ENCODE results near the gene NTSR2.

DNA sequence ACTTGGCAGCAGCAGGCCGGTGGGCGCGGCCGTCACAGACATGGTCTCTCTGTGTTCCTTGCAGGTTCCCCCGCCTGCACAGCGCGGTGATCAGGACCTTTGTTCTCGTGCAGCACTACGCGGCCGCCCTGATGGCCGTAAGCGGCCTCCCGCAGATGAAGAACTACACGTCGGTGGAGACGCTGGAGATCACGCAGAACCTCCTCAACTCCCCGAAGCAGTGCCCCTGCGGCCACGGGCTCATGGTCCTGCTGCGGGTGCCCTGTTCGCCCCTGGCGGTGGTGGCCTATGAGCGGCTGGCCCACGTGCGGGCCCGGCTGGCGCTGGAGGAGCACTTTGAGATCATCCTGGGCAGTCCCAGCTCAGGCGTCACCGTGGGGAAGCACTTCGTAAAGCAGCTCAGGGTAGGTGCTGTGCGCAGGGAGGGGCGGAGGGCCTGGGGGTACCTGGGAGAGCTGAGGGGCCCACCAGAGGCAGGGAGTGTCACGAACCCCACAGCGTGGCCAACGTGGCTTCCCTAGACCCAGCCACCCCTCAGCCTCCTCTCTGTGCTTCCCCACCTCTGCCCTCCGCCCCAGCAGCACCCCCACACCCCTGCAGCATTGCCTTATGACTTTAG, 59.3 kb downstream of the NTSR2 start:
- TF ChIP-seq, protein P1, sequence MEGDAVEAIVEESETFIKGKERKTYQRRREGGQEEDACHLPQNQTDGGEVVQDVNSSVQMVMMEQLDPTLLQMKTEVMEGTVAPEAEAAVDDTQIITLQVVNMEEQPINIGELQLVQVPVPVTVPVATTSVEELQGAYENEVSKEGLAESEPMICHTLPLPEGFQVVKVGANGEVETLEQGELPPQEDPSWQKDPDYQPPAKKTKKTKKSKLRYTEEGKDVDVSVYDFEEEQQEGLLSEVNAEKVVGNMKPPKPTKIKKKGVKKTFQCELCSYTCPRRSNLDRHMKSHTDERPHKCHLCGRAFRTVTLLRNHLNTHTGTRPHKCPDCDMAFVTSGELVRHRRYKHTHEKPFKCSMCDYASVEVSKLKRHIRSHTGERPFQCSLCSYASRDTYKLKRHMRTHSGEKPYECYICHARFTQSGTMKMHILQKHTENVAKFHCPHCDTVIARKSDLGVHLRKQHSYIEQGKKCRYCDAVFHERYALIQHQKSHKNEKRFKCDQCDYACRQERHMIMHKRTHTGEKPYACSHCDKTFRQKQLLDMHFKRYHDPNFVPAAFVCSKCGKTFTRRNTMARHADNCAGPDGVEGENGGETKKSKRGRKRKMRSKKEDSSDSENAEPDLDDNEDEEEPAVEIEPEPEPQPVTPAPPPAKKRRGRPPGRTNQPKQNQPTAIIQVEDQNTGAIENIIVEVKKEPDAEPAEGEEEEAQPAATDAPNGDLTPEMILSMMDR (IDR thresholded peaks at IDR 0.05; ENCODE audit: low read depth, low read length, poor library complexity, severe bottlenecking): no peak
- no peak for TF ChIP-seq EZH2phosphoT487 (IDR thresholded peaks at IDR 0.05; ENCODE audit: borderline replicate concordance, low read length)

Data from DOHH2 (cell line).